Loucy (cell line): ENCODE data around the gene KREMEN1.

ENCODE experiments used
- H2AFZ ChIP-seq: fragments of 200-600 bp; sonication (generic); 2 replicates; pipeline ENCODE4 v1.6.0; 2016; ENCODE audit warnings: antibody characterized with exemption, mild to moderate bottlenecking, low read length, moderate library complexity
- H3F3A ChIP-seq: fragments of 200-600 bp; 2 replicates; pipeline ENCODE4 v1.6.0; 2016; ENCODE audit warnings: antibody characterized with exemption, low read depth, mild to moderate bottlenecking
- H3K27me3 ChIP-seq: fragments of 200-600 bp; sonication (generic); 2 replicates; pipeline ENCODE4 v1.6.1; 2014; ENCODE audit warnings: low read length, mild to moderate bottlenecking; ENCODE audit not compliant: insufficient read depth, poor library complexity, severe bottlenecking
- H3K36me3 ChIP-seq: fragments of 200-600 bp; sonication (generic); 2 replicates; pipeline ENCODE4 v1.6.1; 2016; ENCODE audit warnings: low read length; ENCODE audit not compliant: insufficient read depth
- H3K4me1 ChIP-seq: fragments of 200-600 bp; sonication (generic); 2 replicates; pipeline ENCODE4 v1.5.1; 2014; ENCODE audit warnings: low read length, mild to moderate bottlenecking; ENCODE audit not compliant: insufficient read depth, poor library complexity, severe bottlenecking
- H3K4me2 ChIP-seq: fragments of 200-600 bp; sonication (generic); 2 replicates; pipeline ENCODE4 v1.6.0; 2014; ENCODE audit warnings: antibody characterized with exemption, low read length, low read depth, mild to moderate bottlenecking; ENCODE audit not compliant: poor library complexity, severe bottlenecking
- H3K4me3 ChIP-seq: fragments of 200-600 bp; sonication (generic); 2 replicates; pipeline ENCODE4 v1.5.1; 2014; ENCODE audit warnings: low read length, mild to moderate bottlenecking, mixed read lengths; ENCODE audit not compliant: poor library complexity, severe bottlenecking
- H3K79me2 ChIP-seq: fragments of 200-600 bp; sonication (generic); 2 replicates; pipeline ENCODE4 v1.6.1; 2014; ENCODE audit warnings: low read length; ENCODE audit not compliant: insufficient read depth
- H3K9ac ChIP-seq: fragments of 200-600 bp; sonication (generic); 2 replicates; pipeline ENCODE4 v1.6.0; 2014; ENCODE audit warnings: mild to moderate bottlenecking, low read depth, low read length, moderate library complexity; ENCODE audit not compliant: poor library complexity, severe bottlenecking
- H3K9me2 ChIP-seq: fragments of 200-600 bp; sonication (generic); replicated peaks from 2 replicates; pipeline ENCODE4 v1.6.1; 2016; ENCODE audit warnings: low read depth, low read length, mixed read lengths
- H3K9me3 ChIP-seq: fragments of 200-600 bp; sonication (generic); 2 replicates; pipeline ENCODE4 v1.6.1; 2014; ENCODE audit warnings: mild to moderate bottlenecking, antibody characterized with exemption, low read length, low read depth; ENCODE audit not compliant: insufficient read depth
- H4K20me1 ChIP-seq: fragments of 200-600 bp; sonication (generic); 2 replicates; pipeline ENCODE4 v1.6.0; 2014; ENCODE audit warnings: antibody characterized with exemption, low read length, mild to moderate bottlenecking; ENCODE audit not compliant: insufficient read depth, poor library complexity, severe bottlenecking
- EZH2phosphoT487 ChIP-seq: fragments of 200-600 bp; IDR thresholded peaks from 2 replicates; pipeline ENCODE4 v1.6.1; 2018; ENCODE audit warnings: antibody characterized with exemption, mild to moderate bottlenecking, moderate library complexity, borderline replicate concordance
- TF ChIP-seq, protein P1 (sequence below): fragments of 200-600 bp; sonication (generic); conservative IDR thresholded peaks from 2 replicates; pipeline ENCODE4 v1.5.1; 2014; ENCODE audit warnings: mild to moderate bottlenecking, antibody characterized with exemption, low read length

Gene KREMEN1

DNA sequence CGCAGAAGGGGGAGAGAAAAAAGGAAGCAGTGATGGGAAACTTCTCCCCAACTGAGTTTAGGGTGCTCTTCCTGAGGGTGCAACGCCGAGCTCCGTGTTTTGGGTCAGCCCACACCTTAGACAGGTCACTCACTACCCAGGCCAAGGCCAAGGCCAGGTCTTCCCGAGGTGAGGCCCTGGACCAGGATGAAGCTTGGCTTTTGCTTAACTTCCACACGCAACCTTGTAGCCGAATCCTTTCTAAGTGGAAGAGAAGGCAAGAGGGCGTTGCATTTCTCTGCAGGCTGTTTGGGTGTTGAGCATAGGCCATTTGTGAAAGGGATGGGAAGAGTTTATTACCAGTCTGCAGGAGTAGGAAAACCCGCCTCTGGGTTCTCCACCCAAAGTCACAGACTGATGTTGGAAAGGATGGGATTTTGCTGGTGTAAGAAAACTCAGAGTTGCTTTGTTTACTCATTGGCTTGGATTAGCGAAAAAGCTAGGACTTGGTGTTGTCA, 1.5 kb downstream of the KREMEN1 start:
- Histone ChIP-seq H3K4me1 (peaks cover 25% of the 10 kb centered on the region), H3K9ac (no peak overlapping the region), H3K27me3 (no peaks in the 10 kb centered on the region), H3K9me3 (no peaks in the 10 kb centered on the region), H3K4me3 (no peak overlapping the region), H3K9me2 (no peaks in the 10 kb centered on the region), H3K79me2 (no peaks in the 10 kb centered on the region), H4K20me1 (no peaks in the 10 kb centered on the region), H3F3A (peaks cover 5% of the 10 kb centered on the region; the same call in 1 of the 2 replicates), H3K4me2 (peak overlapping the region; percentile 31), H3K36me3 (no peaks in the 10 kb centered on the region), H2AFZ (no peak overlapping the region)
- TF ChIP-seq, protein P1, sequence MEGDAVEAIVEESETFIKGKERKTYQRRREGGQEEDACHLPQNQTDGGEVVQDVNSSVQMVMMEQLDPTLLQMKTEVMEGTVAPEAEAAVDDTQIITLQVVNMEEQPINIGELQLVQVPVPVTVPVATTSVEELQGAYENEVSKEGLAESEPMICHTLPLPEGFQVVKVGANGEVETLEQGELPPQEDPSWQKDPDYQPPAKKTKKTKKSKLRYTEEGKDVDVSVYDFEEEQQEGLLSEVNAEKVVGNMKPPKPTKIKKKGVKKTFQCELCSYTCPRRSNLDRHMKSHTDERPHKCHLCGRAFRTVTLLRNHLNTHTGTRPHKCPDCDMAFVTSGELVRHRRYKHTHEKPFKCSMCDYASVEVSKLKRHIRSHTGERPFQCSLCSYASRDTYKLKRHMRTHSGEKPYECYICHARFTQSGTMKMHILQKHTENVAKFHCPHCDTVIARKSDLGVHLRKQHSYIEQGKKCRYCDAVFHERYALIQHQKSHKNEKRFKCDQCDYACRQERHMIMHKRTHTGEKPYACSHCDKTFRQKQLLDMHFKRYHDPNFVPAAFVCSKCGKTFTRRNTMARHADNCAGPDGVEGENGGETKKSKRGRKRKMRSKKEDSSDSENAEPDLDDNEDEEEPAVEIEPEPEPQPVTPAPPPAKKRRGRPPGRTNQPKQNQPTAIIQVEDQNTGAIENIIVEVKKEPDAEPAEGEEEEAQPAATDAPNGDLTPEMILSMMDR = no peak
- no peak for TF ChIP-seq EZH2phosphoT487

DNA sequence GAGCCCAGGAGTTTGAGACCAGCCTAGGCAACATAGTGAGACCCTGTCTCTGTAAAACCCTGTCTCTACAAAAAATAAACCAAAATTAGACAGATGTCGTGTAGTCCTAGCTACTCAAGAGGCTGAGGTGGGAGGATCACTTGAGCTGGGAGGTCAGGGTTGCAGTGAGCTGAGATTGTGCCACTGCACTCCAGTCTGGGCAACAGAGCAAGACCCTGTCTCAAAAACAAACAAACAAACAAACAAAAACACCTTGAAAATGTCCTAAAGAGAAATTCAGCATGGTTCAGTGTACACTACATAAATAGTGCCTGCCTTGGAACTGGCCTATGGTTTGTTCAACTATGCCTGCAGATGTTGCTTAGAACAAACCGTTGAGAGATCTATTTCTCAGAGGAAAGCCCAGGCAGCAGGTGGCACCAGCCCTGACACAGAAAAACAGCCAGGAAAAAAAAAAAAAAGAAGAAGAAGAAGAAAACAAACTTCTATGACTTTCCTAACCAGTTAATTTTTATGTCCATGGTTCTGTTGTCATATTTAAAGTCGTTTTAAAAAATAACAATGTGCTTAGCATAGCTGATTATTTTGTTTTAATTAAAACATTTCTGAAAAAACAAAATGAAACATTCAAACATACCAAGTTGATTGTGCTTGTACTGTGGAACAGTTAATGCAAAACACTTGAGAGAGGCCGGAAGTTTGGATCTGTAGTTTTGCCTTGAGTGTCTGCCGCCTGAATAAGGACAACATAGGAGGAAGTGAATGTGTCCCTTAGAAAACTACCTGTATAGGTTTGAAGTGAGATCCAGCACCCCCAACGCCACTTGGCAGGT, 5.4 kb downstream of the KREMEN1 start:
- no peaks in the 10 kb centered on the region for H3K27me3 ChIP-seq
- TF ChIP-seq EZH2phosphoT487 = no peak
- TF ChIP-seq, protein P1 = peak; percentile 42
- H3K9me3 ChIP-seq = no peaks in the 10 kb centered on the region
- peak overlapping the region; percentile 52 for H3K4me2 ChIP-seq
- H3K36me3 ChIP-seq = no peaks in the 10 kb centered on the region
- peaks cover 51% of the 10 kb centered on the region for H3K4me1 ChIP-seq
- H2AFZ ChIP-seq = no peak overlapping the region
- H4K20me1 ChIP-seq = no peaks in the 10 kb centered on the region
- no peak overlapping the region for H3K9ac ChIP-seq
- H3K4me3 ChIP-seq = no peak overlapping the region
- no peaks in the 10 kb centered on the region for H3K79me2 ChIP-seq
- no peaks in the 10 kb centered on the region for H3K9me2 ChIP-seq
- H3F3A ChIP-seq = peaks cover 14% of the 10 kb centered on the region

DNA sequence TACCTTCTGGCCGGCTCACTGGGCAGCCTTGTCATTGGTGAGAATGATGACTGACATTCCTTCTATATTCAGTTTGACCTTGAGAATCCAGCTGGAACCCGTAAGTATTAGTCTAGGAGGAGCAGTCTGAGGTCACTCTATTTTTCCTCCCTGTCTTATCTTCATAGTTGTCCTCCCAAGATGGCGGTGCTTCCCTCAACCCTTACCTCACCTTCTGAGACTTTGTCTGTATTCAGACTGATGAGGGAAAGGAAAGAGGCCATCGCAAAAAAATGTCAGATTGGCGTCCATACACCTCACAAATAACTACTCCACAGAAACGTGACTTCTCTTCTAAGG, 6.0 kb downstream of the KREMEN1 start:
- no peak overlapping the region for H3K9ac ChIP-seq
- TF ChIP-seq EZH2phosphoT487 = no peak
- TF ChIP-seq, protein P1 = no peak
- no peaks in the 10 kb centered on the region for H4K20me1 ChIP-seq
- no peak overlapping the region for H2AFZ ChIP-seq
- peak overlapping the region; percentile 52 for H3K4me2 ChIP-seq
- no peaks in the 10 kb centered on the region for H3K9me3 ChIP-seq
- H3K4me3 ChIP-seq = no peak overlapping the region
- peaks cover 51% of the 10 kb centered on the region for H3K4me1 ChIP-seq
- H3K27me3 ChIP-seq = no peaks in the 10 kb centered on the region
- no peaks in the 10 kb centered on the region for H3K79me2 ChIP-seq
- no peaks in the 10 kb centered on the region for H3K9me2 ChIP-seq
- H3K36me3 ChIP-seq = no peaks in the 10 kb centered on the region
- peaks cover 14% of the 10 kb centered on the region for H3F3A ChIP-seq
